HuH-7.5 (cell line): ENCODE results near the gene MTERF4.

Experiments
- DNase-seq: peaks from one replicate; pipeline ENCODE4 v3.0.0; 2011; ENCODE audit warnings: low spot score

The MTERF4 gene

GRCh38 chr2:241133436-241133820 lies 31.3 kb upstream of the MTERF4 start:
- DNase-seq, result no peak

DNA sequence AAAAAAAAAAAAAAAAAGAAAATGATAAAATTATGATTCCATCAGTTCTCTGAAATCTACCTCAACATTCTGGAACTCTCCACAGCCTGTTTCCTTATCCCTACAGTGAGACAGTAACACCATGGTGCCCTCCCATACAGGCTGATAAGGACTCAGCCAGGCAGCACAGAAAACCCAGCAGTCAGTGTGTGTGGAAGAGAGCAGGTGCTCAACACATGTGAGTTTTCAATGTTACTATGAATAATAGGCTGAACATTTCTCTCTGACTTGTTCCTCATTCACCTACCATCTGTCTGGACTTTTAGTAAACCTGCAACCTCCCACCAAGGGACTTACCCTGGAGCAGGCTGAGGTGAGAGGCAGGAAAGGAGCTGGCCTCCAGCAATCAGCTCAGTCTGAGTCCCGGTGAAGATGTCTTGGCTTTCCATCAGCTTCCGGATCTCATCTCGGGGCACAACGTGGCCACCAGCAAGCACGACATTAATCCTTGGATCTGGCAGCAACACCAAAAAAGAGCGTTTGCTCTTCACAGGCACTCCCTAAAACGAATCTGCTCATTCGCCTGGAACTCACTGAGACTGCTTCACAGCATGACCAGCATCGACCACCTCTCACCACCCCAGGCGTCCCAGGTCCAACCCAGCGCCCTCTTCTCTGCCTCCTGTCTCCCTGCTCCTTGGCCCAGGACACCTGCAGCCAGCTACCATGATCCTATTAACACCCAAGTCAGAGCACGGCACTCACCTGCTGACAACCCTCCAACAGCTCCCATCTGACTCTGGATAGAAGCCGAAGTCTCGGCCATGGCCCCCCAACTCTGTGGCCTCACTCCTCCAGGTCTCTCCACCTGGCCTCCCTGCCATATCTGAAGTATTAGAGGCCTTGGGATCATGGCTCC lies 30.7 kb upstream of the MTERF4 start:
- no peak for DNase-seq

DNA sequence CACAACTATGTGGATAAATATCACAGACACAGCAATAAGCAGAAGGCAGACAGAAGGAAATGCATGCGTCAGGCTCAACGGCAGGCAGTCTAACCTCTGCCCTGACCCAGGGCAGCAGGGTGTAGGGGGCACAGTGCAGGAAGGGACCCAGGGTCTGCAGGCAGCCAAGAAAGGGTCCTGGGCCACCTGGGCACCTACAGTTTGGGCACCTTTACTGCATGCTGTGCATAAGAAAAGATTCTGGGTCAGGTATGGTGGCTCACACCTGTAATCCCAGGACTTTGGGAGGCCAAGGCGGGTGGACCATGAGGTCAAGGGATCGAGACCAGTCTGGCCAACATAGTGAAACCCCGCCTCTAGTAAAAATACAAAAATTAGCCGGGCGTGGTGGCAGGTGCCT lies 29.4 kb upstream of the MTERF4 start:
- DNase-seq, result no peak

DNA sequence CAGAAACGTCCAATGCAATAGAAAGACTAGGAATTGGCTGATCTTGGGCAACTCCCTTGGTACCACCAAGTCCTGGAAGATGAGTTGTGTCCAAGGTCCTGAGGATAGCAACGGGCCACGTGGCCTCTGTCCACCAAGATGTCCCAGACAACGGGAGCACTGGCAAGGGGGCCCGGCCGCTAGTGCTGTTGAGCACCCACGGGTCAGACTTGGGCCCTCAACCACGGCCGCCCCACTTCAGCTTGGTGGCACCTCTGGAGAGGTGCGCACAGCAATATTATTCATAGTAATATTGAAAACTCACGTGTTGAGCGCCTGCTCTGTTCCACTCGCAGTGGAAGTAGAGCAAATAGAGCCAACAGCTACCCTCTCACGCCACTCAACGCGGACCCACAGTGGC lies 28.2 kb upstream of the MTERF4 start:
- no peak for DNase-seq

- DNase-seq, result no peak
Observed at GRCh38 chr2:241129086-241129871, 27.2 kb upstream of the MTERF4 start.

- no peak for DNase-seq
Observed at GRCh38 chr2:241128266-241128665, 26.2 kb upstream of the MTERF4 start.

DNA sequence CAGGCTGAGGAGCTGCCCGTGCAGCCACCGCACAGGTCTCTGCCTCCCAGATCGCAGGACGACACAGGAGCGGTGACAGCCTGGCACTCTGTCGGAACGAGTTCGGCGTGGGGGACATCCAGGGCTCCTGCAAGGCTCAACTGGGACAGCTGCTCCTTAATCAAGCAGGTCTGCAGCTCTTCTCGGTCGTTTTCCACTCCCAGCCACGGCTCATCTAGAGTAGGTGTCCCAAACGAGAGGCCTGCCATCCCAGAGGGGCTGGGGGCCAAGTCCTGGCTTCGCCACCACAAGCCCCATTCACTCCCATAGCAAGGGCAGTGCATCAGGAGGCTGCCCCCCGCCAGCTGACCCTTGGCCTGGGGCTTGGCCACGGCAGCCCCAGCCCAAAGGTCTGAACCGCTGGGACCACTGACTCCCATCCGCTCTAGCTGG lies 24.7 kb upstream of the MTERF4 start:
- no peak for DNase-seq

- no peak for DNase-seq
Observed at GRCh38 chr2:241126201-241126611, 24.1 kb upstream of the MTERF4 start.

DNA sequence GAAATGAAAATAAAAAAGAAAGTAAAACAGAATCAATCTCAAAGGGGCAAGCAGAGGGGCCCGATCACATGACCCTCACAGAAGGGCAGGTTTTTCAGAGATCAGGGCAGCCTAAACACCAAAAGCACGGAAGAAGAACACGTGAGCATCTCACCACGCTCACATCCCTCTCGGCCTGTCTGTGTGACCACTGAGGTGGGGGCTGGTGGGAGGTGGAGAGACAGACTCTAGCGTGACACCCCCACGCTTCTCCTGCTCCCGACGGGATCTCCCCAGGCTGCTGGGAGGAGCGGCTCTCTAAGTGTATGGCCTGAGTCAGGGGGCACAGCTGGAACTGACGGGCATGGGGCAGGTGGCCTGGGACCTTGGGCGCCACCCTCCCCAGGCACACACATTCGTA lies 23.5 kb upstream of the MTERF4 start:
- DNase-seq, result no peak

DNA sequence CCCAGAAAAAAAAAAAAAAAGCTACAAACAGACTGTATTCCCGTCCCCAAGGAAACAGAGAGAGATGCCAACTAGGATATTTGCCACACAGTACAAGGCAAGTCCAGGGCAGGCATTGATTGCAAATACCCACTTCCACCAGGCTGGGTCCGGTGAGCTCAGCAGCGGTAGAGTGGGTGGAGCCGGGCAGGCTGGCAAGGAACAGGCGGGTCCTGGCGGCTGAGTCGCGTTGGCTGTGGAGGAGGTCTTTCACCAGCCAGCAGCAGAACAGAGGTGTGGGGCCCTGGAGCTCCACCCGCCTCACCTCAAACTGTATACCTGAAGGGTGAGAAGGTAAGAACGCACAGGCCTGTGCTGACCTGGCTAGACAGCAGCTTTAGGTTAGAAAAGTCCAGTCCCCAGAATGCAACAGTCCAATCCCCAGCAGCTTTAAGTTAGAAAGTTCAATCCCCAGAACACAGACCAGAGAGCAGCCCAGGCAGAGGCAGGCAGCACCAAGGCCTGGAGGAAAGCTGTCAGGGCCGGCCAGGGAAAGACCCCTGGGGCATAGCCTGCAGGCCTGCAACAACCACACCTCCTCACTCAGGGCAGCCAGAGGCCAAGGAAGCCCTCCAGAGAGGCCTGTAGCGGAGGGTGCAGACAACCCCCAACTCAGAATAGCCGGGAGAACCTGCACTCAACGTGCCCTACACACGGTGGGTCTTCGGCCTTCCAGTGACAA lies 21.9 kb upstream of the MTERF4 start:
- no peak for DNase-seq

DNA sequence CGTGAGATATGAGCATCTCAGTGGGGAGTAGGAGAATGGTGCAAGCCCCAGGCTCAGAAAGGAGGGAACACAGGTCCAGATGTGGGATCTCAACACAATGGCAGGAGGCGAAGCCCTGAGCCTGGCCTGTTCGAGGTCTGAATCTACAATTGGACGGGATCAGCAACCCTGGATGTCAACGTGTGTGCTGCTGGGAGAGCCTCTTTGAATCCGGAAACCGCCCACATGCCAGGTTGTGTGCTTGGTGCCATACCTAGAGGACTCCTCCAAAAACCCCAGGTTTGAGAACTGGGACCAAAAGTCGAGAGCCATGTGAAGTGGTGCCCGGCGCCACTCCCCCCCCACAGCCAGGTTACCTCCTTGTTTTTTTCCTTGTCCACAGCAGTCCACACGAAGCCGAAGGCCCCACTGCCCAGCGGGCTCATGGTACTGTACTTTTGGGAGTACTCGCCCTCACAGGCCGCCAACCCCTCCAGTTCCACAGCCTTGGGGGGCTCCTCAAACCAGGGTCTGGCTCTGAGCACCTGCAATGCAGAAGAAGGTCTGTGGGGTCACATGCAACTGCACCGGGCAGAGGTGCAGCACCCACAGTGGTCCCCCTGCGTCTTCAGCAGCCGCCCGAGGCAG lies 20.4 kb upstream of the MTERF4 start:
- no peak for DNase-seq

- DNase-seq, result no peak
Observed at GRCh38 chr2:241121008-241121407, 18.9 kb upstream of the MTERF4 start.

GRCh38 chr2:241120440-241120839 lies 18.4 kb upstream of the MTERF4 start:
- DNase-seq, result no peak

DNA sequence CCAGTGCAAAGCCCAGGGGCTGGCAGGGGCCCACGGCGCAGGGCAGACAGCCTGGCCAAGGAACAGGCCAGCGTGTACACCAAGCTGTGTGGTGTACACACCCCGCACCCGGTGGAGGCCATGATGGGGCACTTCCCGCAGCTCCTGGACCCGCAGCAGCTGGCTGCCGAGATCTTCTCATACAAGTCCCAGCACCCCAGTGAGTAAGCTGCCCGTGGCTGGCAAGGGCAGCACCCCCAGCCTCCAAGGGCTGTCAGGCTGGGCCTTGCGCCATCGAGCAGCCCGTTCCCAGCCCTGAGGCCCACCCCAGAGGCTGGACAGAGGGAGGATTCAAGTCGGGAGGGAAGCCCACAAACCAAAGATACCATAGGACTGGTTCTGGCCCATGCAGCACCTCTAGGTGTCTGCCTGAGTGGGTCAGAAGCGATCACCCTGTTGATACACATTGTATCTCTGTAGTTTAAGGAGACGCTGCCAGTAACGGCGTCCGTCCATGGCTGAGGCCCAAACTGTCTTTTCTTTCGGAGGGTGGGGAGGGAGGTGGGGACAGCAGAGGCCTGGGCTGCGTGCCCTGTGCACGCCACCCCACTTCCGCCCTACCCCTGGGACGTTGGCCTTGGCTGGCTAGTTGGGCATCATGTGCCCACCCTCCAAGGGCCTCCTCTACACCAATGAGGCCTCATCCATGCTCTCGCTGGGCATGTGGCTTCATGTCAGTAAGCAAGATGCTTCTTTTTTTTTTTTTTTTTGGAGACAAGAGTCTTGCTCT lies 16.8 kb upstream of the MTERF4 start:
- no peak for DNase-seq

- DNase-seq, result no peak
Observed at GRCh38 chr2:241116606-241117560, 14.8 kb upstream of the MTERF4 start.

DNA sequence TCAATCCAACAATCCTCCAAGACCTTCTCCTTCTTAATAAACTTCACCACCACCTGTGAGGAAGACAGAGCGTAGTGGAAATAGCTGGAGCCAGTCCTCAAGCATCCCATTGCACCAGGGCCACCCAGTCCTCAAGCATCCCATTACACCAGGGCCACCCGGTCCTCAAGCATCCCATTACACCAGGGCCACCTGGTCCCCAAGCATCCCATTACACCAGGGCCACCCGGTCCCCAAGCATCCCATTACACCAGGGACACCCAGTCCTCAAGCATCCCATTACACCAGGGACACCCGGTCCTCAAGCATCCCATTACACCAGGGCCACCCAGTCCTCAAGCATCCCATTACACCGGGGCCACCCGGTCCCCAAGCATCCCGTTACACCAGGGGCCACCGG lies 13.3 kb upstream of the MTERF4 start:
- DNase-seq, result no peak

DNA sequence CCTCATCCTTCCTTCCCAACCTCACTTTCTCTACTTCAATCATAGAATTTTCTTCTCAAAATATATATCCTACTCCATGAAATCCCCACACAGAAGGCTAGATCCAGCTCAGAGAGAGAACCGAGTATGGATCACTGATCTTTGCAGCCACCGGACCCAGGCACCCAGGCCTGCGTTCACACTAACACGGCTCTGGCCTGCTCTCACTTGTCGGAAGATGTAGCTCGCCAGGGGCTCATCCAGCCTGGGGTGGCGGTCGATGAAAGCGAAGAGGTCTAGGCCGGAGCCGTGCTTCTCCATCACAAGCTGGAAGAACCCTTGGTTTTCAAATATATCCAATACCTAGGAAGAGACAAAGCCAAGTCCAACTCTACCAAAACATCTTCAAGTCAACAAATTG lies 12.7 kb upstream of the MTERF4 start:
- no peak for DNase-seq

DNA sequence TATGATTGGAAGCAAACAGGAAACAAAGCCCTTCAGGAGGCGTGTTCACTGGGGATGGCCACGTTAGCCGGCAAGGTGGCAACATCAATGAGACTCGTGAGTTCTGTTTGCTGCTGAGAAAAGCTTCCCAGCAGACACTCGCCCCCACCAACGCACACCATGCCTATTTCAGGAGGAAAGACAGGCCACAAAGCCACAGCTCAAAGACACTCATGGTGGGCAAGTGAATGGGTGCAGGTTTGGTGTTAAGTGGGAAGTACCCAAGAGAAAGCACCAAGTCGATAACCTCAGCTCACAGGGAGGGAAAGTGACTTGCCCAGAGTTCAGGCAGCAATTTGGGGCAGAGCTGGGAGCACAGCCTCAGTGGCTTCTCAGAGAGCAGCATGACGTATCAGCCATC lies 10.5 kb upstream of the MTERF4 start:
- DNase-seq, result no peak

- DNase-seq, result no peak
Observed at GRCh38 chr2:241112046-241112445, 10.0 kb upstream of the MTERF4 start.

- no peak for DNase-seq
Observed at GRCh38 chr2:241111440-241111805, 9.3 kb upstream of the MTERF4 start.
